ENCODE results near the gene ZNF814.

ZNF814 gene

DNA sequence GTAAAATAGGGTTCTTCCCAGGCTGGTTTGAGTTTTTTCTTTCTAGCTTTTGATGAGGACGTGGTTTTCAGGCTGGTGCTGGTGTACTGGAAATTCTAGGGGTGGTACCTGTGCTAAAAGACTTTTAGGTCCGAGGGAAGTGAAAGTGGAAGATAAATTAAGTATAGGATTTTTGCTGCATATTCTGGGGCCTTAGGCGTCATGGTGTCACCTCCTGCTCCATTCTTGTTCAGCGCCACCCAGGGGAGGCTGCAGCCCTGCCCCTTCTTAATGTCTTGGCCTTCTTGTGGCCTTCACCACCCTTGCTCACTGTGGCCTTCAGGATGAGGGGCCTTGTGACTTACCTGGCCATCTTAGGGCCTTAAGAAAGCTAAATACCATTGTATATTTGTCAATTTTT is 86.6 kb downstream of the ZNF814 start:
- Histone ChIP-seq H3K4me3 (ENCODE audit: low read depth, low read length) (no peak overlapping the region), H3K4me1 (ENCODE audit: control insufficient read depth, insufficient read depth, low read length) (peaks cover 6% of the 10 kb centered on the region; the same call in 1 of the 2 replicates), H3K27ac (ENCODE audit: extremely low read depth, low read depth, low read length) (no peak overlapping the region), H3K36me3 (ENCODE audit: control insufficient read depth in 2 of 2, insufficient read depth in 1 of 2, low read length in 2 of 2) (peaks cover 18 to 31% of the 10 kb centered on the region in 2 experiments; a peak in 2 of 3 replicates), H3K9me3 (ENCODE audit: control insufficient read depth, insufficient read depth, low read depth, low read length) (no peaks in the 10 kb centered on the region)
- TF ChIP-seq ZNF404 (tag by site-specific recombination; IDR thresholded peaks at IDR 0.05) = no peak
- no peak for TF ChIP-seq ZIC2 (tag by site-specific recombination; IDR thresholded peaks at IDR 0.05)
- TF ChIP-seq ZNF664 (tag by site-specific recombination; IDR thresholded peaks at IDR 0.05) = no peak
- POLR2A ChIA-PET = interaction anchor here (0.6 kb wide), 1 partner anchor 17 kb away, joined by 8 read pairs; no protein-coding TSS in a partner anchor
- CTCF ChIA-PET = interaction anchor here (0.6 kb wide), 2 partner anchors 13 to 21 kb away, joined by 3 read pairs; partner anchors contain the start of gene ZNF552

DNA sequence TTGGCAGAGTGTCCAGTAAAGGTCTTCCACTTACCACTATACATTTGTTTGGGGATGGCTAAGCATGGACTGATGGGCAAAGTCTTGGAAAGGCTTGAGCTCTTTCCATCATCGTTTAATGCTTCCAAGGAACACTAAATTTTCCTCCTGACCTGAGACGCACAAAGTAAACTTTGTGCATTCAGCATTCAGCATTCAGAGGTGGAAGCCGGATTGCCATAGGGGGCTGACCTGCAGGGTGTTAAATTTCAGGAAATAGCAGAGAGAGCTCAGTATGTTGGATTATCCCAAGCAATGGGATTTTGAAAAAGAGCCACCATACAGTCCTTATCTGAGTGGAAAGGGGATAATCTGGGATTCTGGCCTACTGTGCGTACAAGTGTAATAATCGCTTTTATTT is 88.1 kb downstream of the ZNF814 start:
- H3K27ac ChIP-seq (ENCODE audit: extremely low read depth, low read depth, low read length) = no peak overlapping the region
- TF ChIP-seq HOXA7 (CRISPR knock-in tag; IDR thresholded peaks at IDR 0.05; ENCODE audit: borderline replicate concordance) (no peak), ZNF558 (tag by site-specific recombination; IDR thresholded peaks at IDR 0.05) (no peak), HOXC10 (CRISPR knock-in tag; IDR thresholded peaks at IDR 0.05) (no peak), ZNF302 (tag by site-specific recombination; IDR thresholded peaks at IDR 0.05; ENCODE audit: low read depth) (no peak), KLF9 (tag by site-specific recombination; IDR thresholded peaks at IDR 0.05; ENCODE audit: low read depth) (no peak), GLI2 (tag by site-specific recombination; IDR thresholded peaks at IDR 0.05; ENCODE audit: borderline replicate concordance, low read depth) (no peak), ZBTB21 (tag by site-specific recombination; IDR thresholded peaks at IDR 0.05) (no peak), WT1 (tag by site-specific recombination; IDR thresholded peaks at IDR 0.05) (no peak), ZNF501 (tag by site-specific recombination; IDR thresholded peaks at IDR 0.05) (no peak), SALL2 (tag by site-specific recombination; IDR thresholded peaks at IDR 0.05; ENCODE audit: borderline replicate concordance) (no peak), KLF16 (tag by site-specific recombination; IDR thresholded peaks at IDR 0.05) (no peak), ZNF654 (tag by site-specific recombination; IDR thresholded peaks at IDR 0.05; ENCODE audit: low read depth) (no peak), EGR2 (tag by site-specific recombination; IDR thresholded peaks at IDR 0.05; ENCODE audit: low read depth) (no peak), ZNF571 (tag by site-specific recombination; IDR thresholded peaks at IDR 0.05) (no peak)
- TF ChIP-seq, protein P1, sequence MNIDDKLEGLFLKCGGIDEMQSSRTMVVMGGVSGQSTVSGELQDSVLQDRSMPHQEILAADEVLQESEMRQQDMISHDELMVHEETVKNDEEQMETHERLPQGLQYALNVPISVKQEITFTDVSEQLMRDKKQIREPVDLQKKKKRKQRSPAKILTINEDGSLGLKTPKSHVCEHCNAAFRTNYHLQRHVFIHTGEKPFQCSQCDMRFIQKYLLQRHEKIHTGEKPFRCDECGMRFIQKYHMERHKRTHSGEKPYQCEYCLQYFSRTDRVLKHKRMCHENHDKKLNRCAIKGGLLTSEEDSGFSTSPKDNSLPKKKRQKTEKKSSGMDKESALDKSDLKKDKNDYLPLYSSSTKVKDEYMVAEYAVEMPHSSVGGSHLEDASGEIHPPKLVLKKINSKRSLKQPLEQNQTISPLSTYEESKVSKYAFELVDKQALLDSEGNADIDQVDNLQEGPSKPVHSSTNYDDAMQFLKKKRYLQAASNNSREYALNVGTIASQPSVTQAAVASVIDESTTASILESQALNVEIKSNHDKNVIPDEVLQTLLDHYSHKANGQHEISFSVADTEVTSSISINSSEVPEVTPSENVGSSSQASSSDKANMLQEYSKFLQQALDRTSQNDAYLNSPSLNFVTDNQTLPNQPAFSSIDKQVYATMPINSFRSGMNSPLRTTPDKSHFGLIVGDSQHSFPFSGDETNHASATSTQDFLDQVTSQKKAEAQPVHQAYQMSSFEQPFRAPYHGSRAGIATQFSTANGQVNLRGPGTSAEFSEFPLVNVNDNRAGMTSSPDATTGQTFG (tag by site-specific recombination; IDR thresholded peaks at IDR 0.05; ENCODE audit: borderline replicate concordance) = no peak
- TF ChIP-seq, protein P2, sequence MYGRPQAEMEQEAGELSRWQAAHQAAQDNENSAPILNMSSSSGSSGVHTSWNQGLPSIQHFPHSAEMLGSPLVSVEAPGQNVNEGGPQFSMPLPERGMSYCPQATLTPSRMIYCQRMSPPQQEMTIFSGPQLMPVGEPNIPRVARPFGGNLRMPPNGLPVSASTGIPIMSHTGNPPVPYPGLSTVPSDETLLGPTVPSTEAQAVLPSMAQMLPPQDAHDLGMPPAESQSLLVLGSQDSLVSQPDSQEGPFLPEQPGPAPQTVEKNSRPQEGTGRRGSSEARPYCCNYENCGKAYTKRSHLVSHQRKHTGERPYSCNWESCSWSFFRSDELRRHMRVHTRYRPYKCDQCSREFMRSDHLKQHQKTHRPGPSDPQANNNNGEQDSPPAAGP (tag by site-specific recombination; IDR thresholded peaks at IDR 0.05) = no peak
- peaks cover 18 to 24% of the 10 kb centered on the region in 2 experiments; a peak in 2 of 3 replicates for H3K36me3 ChIP-seq (ENCODE audit: control insufficient read depth in 2 of 2, insufficient read depth in 1 of 2, low read length in 2 of 2)
- peaks cover 6% of the 10 kb centered on the region; the same call in 1 of the 2 replicates for H3K4me1 ChIP-seq (ENCODE audit: control insufficient read depth, insufficient read depth, low read length)
- no peaks in the 10 kb centered on the region for H3K9me3 ChIP-seq (ENCODE audit: control insufficient read depth, insufficient read depth, low read depth, low read length)
- ChIA-PET POLR2A (interaction anchor here (1.0 to 2.1 kb wide), 3 partner anchors 14 to 31 kb away, joined by 3 to 6 read pairs (median 5); partner anchors contain the start of genes ZNF552 and ZNF586), CTCF (no interaction called here)
- H3K4me3 ChIP-seq (ENCODE audit: low read depth, low read length) = no peak overlapping the region

Measured in HEK293 (cell line).